IPS-18a (cell line): ENCODE results near the gene TBC1D4.

ENCODE experiments used
- H3K27ac ChIP-seq: one replicate; pipeline ENCODE4 v1.5.1; 2013; ENCODE audit warnings: low read length
- H3K27me3 ChIP-seq: one replicate; pipeline ENCODE4 v1.6.1; 2013; ENCODE audit warnings: mild to moderate bottlenecking, low read length; ENCODE audit not compliant: control insufficient read depth, insufficient read depth
- H3K36me3 ChIP-seq: one replicate; pipeline ENCODE4 v1.6.1; 2013; ENCODE audit warnings: low read depth, low read length; ENCODE audit not compliant: control insufficient read depth
- H3K4me1 ChIP-seq: one replicate; pipeline ENCODE4 v1.6.1; 2013; ENCODE audit warnings: low read depth, low read length; ENCODE audit not compliant: control insufficient read depth
- H3K4me3 ChIP-seq: one replicate; pipeline ENCODE4 v1.5.1; 2013; ENCODE audit warnings: low read length
- H3K9ac ChIP-seq: one replicate; pipeline ENCODE4 v1.6.1; 2013; ENCODE audit warnings: mild to moderate bottlenecking, low read length, moderate library complexity
- H3K9me3 ChIP-seq: one replicate; pipeline ENCODE4 v1.6.1; 2013; ENCODE audit warnings: low read depth, low read length; ENCODE audit not compliant: control insufficient read depth

TBC1D4 gene

GRCh38 chr13:75376792-75377402 lies 105.1 kb downstream of the TBC1D4 start:
- Histone ChIP-seq H3K36me3 (no peaks in the 10 kb centered on the region), H3K27me3 (no peaks in the 10 kb centered on the region), H3K27ac (no peak overlapping the region), H3K4me3 (no peak overlapping the region), H3K9ac (no peak overlapping the region), H3K4me1 (peaks cover 27% of the 10 kb centered on the region), H3K9me3 (no peaks in the 10 kb centered on the region)

GRCh38 chr13:75375329-75375728 lies 106.6 kb downstream of the TBC1D4 start:
- H3K36me3 ChIP-seq, result no peaks in the 10 kb centered on the region
- no peak overlapping the region for H3K27ac ChIP-seq
- no peaks in the 10 kb centered on the region for H3K27me3 ChIP-seq
- H3K4me3 ChIP-seq, result no peak overlapping the region
- H3K9ac ChIP-seq, result no peak overlapping the region
- peaks cover 27% of the 10 kb centered on the region for H3K4me1 ChIP-seq
- no peaks in the 10 kb centered on the region for H3K9me3 ChIP-seq

GRCh38 chr13:75373988-75374387 lies 108.0 kb downstream of the TBC1D4 start:
- no peak overlapping the region for H3K4me3 ChIP-seq
- H3K9me3 ChIP-seq, result no peaks in the 10 kb centered on the region
- H3K27ac ChIP-seq, result no peak overlapping the region
- H3K9ac ChIP-seq, result no peak overlapping the region
- no peaks in the 10 kb centered on the region for H3K27me3 ChIP-seq
- H3K36me3 ChIP-seq, result no peaks in the 10 kb centered on the region
- H3K4me1 ChIP-seq, result peaks cover 26% of the 10 kb centered on the region

- H3K4me1 ChIP-seq, result peaks cover 18% of the 10 kb centered on the region
Measured at GRCh38 chr13:75372923-75373841, 108.8 kb downstream of the TBC1D4 start.

GRCh38 chr13:75372517-75372916 lies 109.5 kb downstream of the TBC1D4 start:
- H3K4me1 ChIP-seq, result peaks cover 13% of the 10 kb centered on the region
- H3K9me3 ChIP-seq, result no peaks in the 10 kb centered on the region
- H3K9ac ChIP-seq, result no peak overlapping the region
- H3K27ac ChIP-seq, result no peak overlapping the region
- H3K4me3 ChIP-seq, result no peak overlapping the region
- no peaks in the 10 kb centered on the region for H3K27me3 ChIP-seq
- H3K36me3 ChIP-seq, result no peaks in the 10 kb centered on the region

More at GRCh38 chr13:75372923-75373841, 108.8 kb downstream of the TBC1D4 start:
- no peak overlapping the region for H3K9ac ChIP-seq
- no peak overlapping the region for H3K27ac ChIP-seq
- no peak overlapping the region for H3K4me3 ChIP-seq
- no peaks in the 10 kb centered on the region for H3K9me3 ChIP-seq
- no peaks in the 10 kb centered on the region for H3K36me3 ChIP-seq
- H3K27me3 ChIP-seq, result no peaks in the 10 kb centered on the region

- H3K27ac ChIP-seq, result no peak overlapping the region
- no peaks in the 10 kb centered on the region for H3K36me3 ChIP-seq
- no peaks in the 10 kb centered on the region for H3K9me3 ChIP-seq
- H3K4me1 ChIP-seq, result peaks cover 13% of the 10 kb centered on the region
- H3K4me3 ChIP-seq, result no peak overlapping the region
- no peak overlapping the region for H3K9ac ChIP-seq
- H3K27me3 ChIP-seq, result no peaks in the 10 kb centered on the region
Measured at GRCh38 chr13:75371203-75371602, 110.8 kb downstream of the TBC1D4 start.

GRCh38 chr13:75370774-75371173 lies 111.2 kb downstream of the TBC1D4 start:
- Histone ChIP-seq H3K9me3 (no peaks in the 10 kb centered on the region), H3K27ac (no peak overlapping the region), H3K36me3 (no peaks in the 10 kb centered on the region), H3K27me3 (no peaks in the 10 kb centered on the region), H3K9ac (no peak overlapping the region), H3K4me3 (no peak overlapping the region), H3K4me1 (peaks cover 10% of the 10 kb centered on the region)

- Histone ChIP-seq H3K4me1 (peaks cover 9% of the 10 kb centered on the region), H3K36me3 (no peaks in the 10 kb centered on the region), H3K9ac (no peak overlapping the region), H3K27ac (no peak overlapping the region), H3K27me3 (no peaks in the 10 kb centered on the region), H3K4me3 (no peak overlapping the region), H3K9me3 (no peaks in the 10 kb centered on the region)
Measured at GRCh38 chr13:75369981-75370380, 112.0 kb downstream of the TBC1D4 start.

- no peaks in the 10 kb centered on the region for H3K36me3 ChIP-seq
- H3K9ac ChIP-seq, result no peak overlapping the region
- no peak overlapping the region for H3K27ac ChIP-seq
- no peaks in the 10 kb centered on the region for H3K9me3 ChIP-seq
- no peaks in the 10 kb centered on the region for H3K27me3 ChIP-seq
- H3K4me3 ChIP-seq, result no peak overlapping the region
- peaks cover 3% of the 10 kb centered on the region for H3K4me1 ChIP-seq
Measured at GRCh38 chr13:75368167-75368566, 113.8 kb downstream of the TBC1D4 start.

- H3K36me3 ChIP-seq, result no peaks in the 10 kb centered on the region
- H3K4me1 ChIP-seq, result no peaks in the 10 kb centered on the region
- no peak overlapping the region for H3K9ac ChIP-seq
- H3K27me3 ChIP-seq, result no peaks in the 10 kb centered on the region
- no peak overlapping the region for H3K4me3 ChIP-seq
- no peak overlapping the region for H3K27ac ChIP-seq
- no peaks in the 10 kb centered on the region for H3K9me3 ChIP-seq
Measured at GRCh38 chr13:75366380-75367280, 115.3 kb downstream of the TBC1D4 start.

GRCh38 chr13:75365724-75366173 lies 116.2 kb downstream of the TBC1D4 start:
- no peak overlapping the region for H3K9ac ChIP-seq
- H3K4me3 ChIP-seq, result no peak overlapping the region
- H3K4me1 ChIP-seq, result no peaks in the 10 kb centered on the region
- no peaks in the 10 kb centered on the region for H3K27me3 ChIP-seq
- no peaks in the 10 kb centered on the region for H3K36me3 ChIP-seq
- H3K9me3 ChIP-seq, result no peaks in the 10 kb centered on the region
- no peak overlapping the region for H3K27ac ChIP-seq
